ENCODE measurements around the gene TMEM130. TPM values are rescaled to one million over a fixed set of nuclear protein-coding genes. Genes with fewer than 3 reads are reported as not detected.

The TMEM130 gene, protein sequence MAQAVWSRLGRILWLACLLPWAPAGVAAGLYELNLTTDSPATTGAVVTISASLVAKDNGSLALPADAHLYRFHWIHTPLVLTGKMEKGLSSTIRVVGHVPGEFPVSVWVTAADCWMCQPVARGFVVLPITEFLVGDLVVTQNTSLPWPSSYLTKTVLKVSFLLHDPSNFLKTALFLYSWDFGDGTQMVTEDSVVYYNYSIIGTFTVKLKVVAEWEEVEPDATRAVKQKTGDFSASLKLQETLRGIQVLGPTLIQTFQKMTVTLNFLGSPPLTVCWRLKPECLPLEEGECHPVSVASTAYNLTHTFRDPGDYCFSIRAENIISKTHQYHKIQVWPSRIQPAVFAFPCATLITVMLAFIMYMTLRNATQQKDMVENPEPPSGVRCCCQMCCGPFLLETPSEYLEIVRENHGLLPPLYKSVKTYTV
- 0.12 and 0.23 TPM in 2 replicates for total RNA-seq (ENCODE audit: low replicate concordance)

DNA sequence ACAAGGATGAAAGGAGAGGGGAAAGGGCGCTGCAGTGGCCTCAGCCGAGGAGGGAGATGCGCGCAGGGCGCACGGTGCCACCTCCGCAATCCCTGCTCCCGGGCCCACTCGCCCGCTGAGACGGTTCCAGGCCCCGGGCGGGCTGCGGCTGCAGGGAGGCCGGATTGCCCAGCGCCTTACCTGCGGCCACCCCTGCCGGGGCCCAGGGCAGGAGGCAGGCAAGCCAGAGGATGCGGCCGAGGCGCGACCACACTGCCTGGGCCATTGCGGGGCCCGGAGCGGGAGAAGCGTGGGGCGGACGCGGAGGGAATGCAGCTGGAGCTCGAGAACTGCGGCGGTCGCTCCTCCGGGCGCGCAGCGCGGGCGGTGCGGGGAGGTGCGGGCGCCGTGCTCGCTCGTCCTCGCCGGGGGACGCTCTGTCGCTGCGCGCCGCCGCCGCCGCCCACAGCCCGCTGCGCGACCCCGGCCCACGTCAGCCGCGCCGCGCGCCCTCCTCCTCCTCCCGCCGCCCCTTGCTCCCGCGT, at the start of gene TMEM130:
TMEM130 (minus strand) TSS at position 418 of the 524 bp plus-strand sequence; CDS start at position 265, 153 bp downstream.

DNA sequence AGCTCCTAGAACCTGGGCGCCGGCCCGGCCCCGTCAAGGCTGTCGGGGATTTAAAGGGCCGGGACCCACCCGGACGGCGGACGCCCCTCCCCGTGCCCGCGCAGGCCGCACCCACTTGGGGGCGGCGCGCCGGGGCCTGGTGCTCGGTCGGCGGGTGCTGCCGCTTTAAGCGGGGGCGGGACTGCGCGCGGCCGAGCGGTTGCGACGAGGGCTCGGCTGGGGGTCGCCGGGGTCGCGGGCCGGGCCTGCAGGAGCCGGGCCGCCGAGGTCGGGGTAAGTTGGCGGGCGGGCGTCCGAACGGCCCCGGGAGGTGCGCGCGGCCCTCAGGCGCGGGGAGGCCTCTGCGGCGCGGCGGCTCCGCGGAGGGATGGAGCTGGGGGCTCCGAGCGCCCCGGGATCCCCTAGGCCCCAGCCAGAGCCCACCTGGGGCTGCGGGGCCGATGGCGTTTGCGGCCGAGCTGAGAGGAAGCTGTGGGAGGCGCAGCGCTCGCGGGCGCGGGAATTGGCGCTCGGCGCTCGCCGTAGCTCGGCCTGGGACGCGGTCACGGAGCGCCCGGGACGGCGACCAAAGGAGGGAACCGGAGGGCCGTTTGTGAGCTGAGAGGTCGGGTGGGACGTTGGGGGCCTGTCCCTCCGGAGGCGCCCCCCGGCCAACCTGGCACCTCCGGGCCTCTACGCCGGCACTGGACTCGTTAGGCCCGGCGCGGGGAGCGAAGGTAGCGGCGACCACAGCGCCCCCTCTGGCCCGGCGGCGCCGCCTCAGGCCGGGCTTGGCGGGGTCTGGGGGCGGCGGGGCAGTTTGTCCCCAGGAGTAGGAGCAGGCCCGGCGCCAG, 8.8 kb upstream of the TMEM130 start, which contains the start of gene TRRAP:
TRRAP (plus strand) TSS at position 168 of the 833 bp plus-strand sequence. CDS start 2,619 bp downstream, outside the sequence.

Other genes starting within 250 kb of the TMEM130 start
- 9.9 and 11.9 TPM in 2 replicates for gene TRRAP, start 8.5 kb upstream of the TMEM130 start, total RNA-seq (ENCODE audit: low replicate concordance)

Data from smooth muscle cell of the coronary artery (primary cell).